Esophagus squamous epithelium (tissue), 5 donors: ENCODE data around the gene DYNC2H1. TPM values are rescaled to one million over a fixed set of nuclear protein-coding genes. Genes with fewer than 3 reads are reported as not detected.

ENCODE experiments used
- DNase-seq: peaks from one replicate; lab custom pipeline; 2025; lab: John Stamatoyannopoulos, UW
- H3K27ac ChIP-seq, 4 donors: fragments of 200-600 bp; sonication (generic); one replicate each; pipeline ENCODE4 v1.5.1; 2016 to 2019; ENCODE audit warnings: mild to moderate bottlenecking in 1 of 4
- H3K27me3 ChIP-seq, 4 donors: fragments of 200-600 bp; sonication (generic); 1 replicate in 3 of 4; 2 replicates in 1 of 4; pipeline versions ENCODE4 v1.5.1 to v1.6.0; 2017 to 2021; ENCODE audit warnings: antibody characterized with exemption in 1 of 4
- H3K36me3 ChIP-seq, 3 donors: fragments of 200-600 bp; sonication (generic); one replicate each; pipeline ENCODE4 v1.5.1; 2016 to 2019
- H3K4me1 ChIP-seq, 3 donors: fragments of 200-600 bp; sonication (generic); one replicate each; pipeline ENCODE4 v1.5.1; 2017 to 2019
- H3K4me3 ChIP-seq, 4 donors: fragments of 200-600 bp; sonication (generic); 1 replicate in 3 of 4; 2 replicates in 1 of 4; pipeline ENCODE4 v1.5.1; 2016 to 2019; ENCODE audit warnings: mild to moderate bottlenecking in 2 of 4, moderate library complexity in 1 of 4
- H3K9me3 ChIP-seq, 3 donors: fragments of 200-600 bp; sonication (generic); one replicate each; pipeline ENCODE4 v1.5.1; 2016 to 2019
- CTCF ChIP-seq, 6 experiments: fragments of 450-650 bp in 4 of 6; fragments of 200-600 bp in 2 of 6; sonication (generic) in 2 of 6; IDR thresholded peaks; one replicate each; pipeline ENCODE4 v1.5.1; 2016 to 2019; ENCODE audit warnings: antibody characterized with exemption in 6 of 6, mild to moderate bottlenecking in 4 of 6, moderate library complexity in 4 of 6
- POLR2A ChIP-seq, 4 donors: fragments of 450-650 bp; IDR thresholded peaks; one replicate each; pipeline ENCODE4 v1.6.1; 2017; ENCODE audit warnings: antibody characterized with exemption in 4 of 4, mild to moderate bottlenecking in 4 of 4, moderate library complexity in 3 of 4
- WGBS, 2 donors: methylation state at CpG; one replicate each; pipeline ENCODE4 v1.1.5; 2018; 5-methylcytosine and 5-hydroxymethylcytosine counted together
- intact Hi-C: fragments of 100-400 bp; cut with DNase I; formaldehyde crosslinking; loops from one replicate; pipeline ENCODE4 v1.15.0; 2022
- total RNA-seq, 4 donors: library from RNA; depleted of rRNA; stranded (reverse); fragments of >200 nt; gene quantifications; one replicate each; pipeline ENCODE4 v1.1.0, GENCODE V29; 2016
- donor health status: DM: yes; HTN: yes; CAD: no.

Gene DYNC2H1
- total RNA-seq, 4 donors from 2014 or later: 6.8 to 13.9 (median 9.3) TPM

DNA sequence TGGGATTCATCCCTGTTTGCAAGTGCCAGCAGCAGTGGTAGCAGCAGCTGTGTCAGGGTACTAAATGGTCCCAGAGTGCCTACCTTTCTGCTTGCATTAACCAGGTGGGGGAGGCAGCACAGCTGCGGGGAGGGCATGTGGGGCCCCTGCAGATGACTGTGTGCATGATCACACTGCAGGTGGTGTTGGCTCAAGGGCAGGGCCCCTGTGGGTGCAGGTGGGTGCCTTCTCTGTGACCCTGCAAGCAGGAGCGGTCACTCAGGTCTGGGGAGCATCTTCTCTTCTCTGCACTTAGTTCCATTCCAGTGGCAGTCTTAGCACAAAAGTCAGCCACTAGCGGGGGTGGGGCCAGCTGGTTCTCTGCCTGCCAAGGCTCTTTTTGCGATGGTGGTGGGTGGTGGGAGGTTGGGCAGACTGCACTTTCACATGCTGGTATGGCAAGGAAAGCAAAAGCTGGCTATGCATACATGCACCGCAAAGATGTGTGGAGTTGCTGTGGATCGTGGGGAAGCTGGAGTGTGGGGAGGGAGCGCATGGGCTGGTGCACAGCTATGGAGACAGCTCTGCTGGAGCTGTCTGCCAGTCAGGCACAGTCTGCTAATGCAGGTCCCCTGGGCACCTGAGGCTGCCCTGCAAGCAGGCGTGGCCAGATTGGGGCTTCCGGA lies 157.1 kb downstream of the DYNC2H1 start:
- H3K27me3 ChIP-seq: no peaks in the 10 kb centered on the region
- DNase-seq: no peak
- H3K4me1 ChIP-seq: no peaks in the 10 kb centered on the region
- no peak overlapping the region for H3K4me3 ChIP-seq
- intact Hi-C loops: no loop called here
- no peak overlapping the region for H3K27ac ChIP-seq
- no peaks in the 10 kb centered on the region for H3K9me3 ChIP-seq
- no peak for TF ChIP-seq POLR2A (IDR thresholded peaks at IDR 0.05)
- no peak for TF ChIP-seq CTCF (IDR thresholded peaks at IDR 0.05)
- H3K36me3 ChIP-seq: peaks cover 0 to 6% (median 0%) of the 10 kb centered on the region in 3 donors
- 100% methylated on average over 3 of the region's 9 CpGs; no CpG with 5 or more reads in 1 of the 2 donors for WGBS, 2 donors

GRCh38 chr11:103272876-103273275 lies 163.7 kb downstream of the DYNC2H1 start:
- WGBS, 2 donors: 79 to 100% methylated on average over 2 of the region's 2 CpGs
- DNase-seq: no peak
- H3K27me3 ChIP-seq: no peaks in the 10 kb centered on the region
- H3K9me3 ChIP-seq: no peaks in the 10 kb centered on the region
- H3K36me3 ChIP-seq: no peaks in the 10 kb centered on the region
- no peaks in the 10 kb centered on the region for H3K4me1 ChIP-seq
- H3K4me3 ChIP-seq: no peak overlapping the region
- TF ChIP-seq POLR2A (IDR thresholded peaks at IDR 0.05): no peak
- no peak for TF ChIP-seq CTCF (IDR thresholded peaks at IDR 0.05)
- H3K27ac ChIP-seq: no peak overlapping the region
- intact Hi-C loops: no loop called here

DNA sequence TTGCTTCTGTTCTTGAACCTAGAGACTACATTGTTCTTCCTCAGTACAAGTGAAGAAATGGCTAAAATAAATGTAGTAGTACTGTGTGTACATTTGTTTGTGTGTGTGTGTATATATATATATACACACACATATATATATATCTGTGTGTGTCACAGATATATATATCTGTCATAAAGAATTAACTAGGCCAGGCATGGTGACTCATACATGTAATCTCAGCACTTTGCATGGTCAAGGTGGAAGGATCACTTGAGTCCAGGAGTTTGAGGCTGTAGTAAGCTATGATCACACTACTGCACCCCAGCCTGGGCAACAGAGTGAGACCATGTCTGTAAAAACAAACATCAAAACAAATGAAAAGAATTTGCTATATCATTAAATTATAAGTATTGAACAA lies 164.8 kb downstream of the DYNC2H1 start:
- intact Hi-C loops: no loop called here
- DNase-seq: no peak

GRCh38 chr11:103279821-103280220 lies 170.6 kb downstream of the DYNC2H1 start:
- no peak for DNase-seq
- intact Hi-C loops: no loop called here
- Histone ChIP-seq H3K27me3 (no peaks in the 10 kb centered on the region), H3K36me3 (no peaks in the 10 kb centered on the region), H3K4me3 (no peak overlapping the region), H3K4me1 (no peaks in the 10 kb centered on the region), H3K27ac (no peak overlapping the region), H3K9me3 (no peaks in the 10 kb centered on the region)
- TF ChIP-seq POLR2A (IDR thresholded peaks at IDR 0.05) (no peak), CTCF (IDR thresholded peaks at IDR 0.05) (no peak)

More for the DNA sequence above, 164.8 kb downstream of the DYNC2H1 start:
- Histone ChIP-seq H3K9me3 (no peaks in the 10 kb centered on the region), H3K4me1 (no peaks in the 10 kb centered on the region), H3K27me3 (no peaks in the 10 kb centered on the region), H3K36me3 (no peaks in the 10 kb centered on the region), H3K27ac (no peak overlapping the region), H3K4me3 (no peak overlapping the region)
- no peak for TF ChIP-seq CTCF (IDR thresholded peaks at IDR 0.05)
- no peak for TF ChIP-seq POLR2A (IDR thresholded peaks at IDR 0.05)

DNA sequence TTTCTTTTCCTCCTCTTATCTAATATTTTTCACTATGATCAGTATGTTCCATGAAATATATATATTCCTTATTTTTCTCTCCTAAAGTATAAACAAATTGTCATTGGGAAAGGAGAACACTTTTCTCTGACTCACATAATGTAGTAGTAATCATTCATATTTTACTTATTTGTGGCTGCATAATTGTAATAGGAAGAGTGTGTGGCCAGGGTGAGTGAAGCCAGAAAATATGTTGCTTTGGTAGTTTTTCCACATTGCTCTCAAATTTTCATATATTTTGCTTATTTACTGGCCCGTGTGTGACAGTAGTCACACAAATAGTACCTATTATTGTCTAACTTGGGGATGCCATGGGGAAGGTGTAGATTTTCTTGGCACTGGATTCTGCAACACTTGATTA lies 172.1 kb downstream of the DYNC2H1 start:
- TF ChIP-seq CTCF (IDR thresholded peaks at IDR 0.05) (no peak), POLR2A (IDR thresholded peaks at IDR 0.05) (no peak)
- H3K27me3 ChIP-seq: no peaks in the 10 kb centered on the region
- no peaks in the 10 kb centered on the region for H3K9me3 ChIP-seq
- WGBS, 2 donors: 79 to 88% methylated on average over 1 of the region's 1 CpG
- intact Hi-C loops: no loop called here
- peaks cover 0 to 5% (median 0%) of the 10 kb centered on the region in 3 donors for H3K36me3 ChIP-seq
- H3K27ac ChIP-seq: no peak overlapping the region
- no peak overlapping the region for H3K4me3 ChIP-seq
- DNase-seq: no peak
- no peaks in the 10 kb centered on the region for H3K4me1 ChIP-seq
